ENCODE data around the gene CAMK4.
"Not testable (repeated sequence)": the region's sequence is repeated elsewhere in the genome, so short reads cannot be mapped to it uniquely, and the experiment has no call there.

Gene CAMK4

DNA sequence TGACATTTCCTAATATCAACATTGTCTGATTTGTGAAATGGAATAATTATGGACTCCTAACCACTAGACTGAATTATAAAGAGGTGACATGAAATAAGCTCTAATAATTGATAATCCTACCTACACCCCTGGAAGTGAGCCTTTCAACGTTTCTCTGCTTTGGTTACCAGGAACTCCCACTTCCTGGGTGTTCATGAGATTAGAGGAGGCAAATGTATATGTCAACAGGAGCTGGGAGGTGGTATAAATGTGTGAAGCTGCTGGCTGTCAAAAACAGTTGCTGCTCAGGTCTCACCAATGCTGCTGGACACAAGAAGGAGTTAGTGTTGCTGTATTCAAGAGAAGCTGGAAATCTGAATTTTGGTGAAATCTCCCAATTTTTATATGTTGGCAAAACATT lies 96.8 kb downstream of the CAMK4 start:
- no peak for DNase-seq

DNA sequence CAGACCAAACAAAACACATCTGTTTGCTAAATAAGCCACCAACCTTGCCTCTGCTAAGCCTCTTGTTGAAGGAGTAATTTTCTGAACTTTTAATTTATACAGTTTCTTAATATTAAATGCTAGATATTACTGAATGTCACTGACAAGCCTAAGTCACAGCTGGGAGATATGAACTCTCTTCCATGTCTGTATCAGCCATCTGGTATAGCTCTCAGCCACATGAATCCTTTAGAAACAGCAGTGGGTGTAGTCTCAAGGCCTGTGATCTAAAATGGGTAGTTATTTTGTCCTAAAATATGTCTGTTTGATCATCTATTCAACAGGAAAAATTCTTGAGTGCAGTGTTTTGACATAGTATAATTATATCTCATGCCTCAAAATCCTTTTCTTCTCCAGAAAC lies 97.2 kb downstream of the CAMK4 start:
- DNase-seq: no peak

DNA sequence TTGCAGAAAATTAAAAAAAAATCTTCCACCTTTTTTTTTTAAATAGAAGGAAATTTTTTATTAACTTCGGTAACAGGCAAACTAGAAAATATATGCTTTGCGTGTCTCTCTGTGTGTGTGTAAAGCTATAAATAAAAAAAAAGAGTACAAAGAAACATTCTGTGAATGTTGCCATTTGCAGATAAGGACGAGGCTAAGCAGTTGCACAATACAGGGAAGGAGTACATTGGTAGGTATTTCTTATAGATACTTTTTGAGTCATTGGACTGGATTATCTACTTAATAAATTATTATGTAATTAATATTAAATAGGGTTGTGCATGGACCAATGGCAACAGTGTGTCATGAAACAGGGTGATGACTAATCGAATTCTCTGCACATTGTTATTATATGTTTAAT lies 102.4 kb downstream of the CAMK4 start:
- DNase-seq: no peak

DNA sequence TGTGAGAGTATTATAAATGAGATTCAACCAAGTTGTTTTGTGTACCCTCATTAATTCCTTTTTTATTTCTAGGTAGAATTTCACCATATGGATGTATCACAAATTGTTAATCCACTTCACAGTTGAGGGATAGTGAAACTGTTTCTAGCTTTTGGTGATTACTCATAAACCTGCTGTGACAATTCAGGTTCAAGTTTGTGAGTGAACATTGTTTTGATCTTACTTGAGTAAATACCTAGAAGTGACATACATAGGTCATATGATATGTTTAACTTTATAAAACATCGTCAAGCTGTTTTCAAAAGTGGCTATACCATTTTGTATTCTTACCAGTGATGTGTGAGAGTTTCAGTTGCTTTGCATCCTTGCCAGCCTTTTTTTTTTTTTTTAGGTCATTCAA lies 112.9 kb downstream of the CAMK4 start:
- DNase-seq: no peak

DNA sequence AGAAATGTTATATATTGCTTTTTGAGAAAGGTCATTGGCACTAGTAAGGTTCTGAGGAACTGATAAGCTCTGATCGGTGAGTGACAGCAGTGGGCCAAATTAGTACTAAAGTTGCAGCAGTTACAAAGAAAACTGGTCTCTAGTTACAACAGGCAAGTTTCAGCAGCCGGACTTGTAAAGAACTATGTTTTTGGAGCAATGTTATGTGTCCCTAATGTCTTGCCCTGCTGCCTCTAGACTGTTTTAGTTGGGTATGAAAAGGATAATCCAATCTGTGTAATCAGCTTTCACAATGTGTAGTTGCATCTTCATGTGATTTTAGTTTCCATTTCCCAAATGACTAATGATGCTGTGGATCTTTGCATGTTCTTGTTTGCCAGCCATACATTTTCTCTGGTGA lies 113.5 kb downstream of the CAMK4 start:
- no peak for DNase-seq

DNA sequence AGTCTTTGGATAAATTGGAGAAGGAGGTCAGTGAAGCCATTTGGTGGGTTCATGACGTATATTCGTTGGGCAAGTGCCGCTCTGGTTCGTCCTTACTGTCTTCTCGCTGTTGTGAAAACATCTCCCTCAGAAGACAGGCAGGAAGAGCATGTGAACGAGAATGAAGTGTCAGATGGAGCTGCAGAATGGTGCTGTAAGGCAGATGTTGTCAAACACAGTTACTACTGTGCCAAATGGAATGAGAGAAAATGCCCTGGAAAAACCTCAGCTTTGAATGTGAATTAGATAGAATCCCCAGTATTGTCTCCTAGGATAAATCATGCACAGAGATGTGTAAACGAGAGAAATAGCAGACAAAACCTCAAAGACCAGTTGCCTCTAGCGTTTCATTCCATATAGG lies 121.5 kb downstream of the CAMK4 start:
- DNase-seq: no peak

DNA sequence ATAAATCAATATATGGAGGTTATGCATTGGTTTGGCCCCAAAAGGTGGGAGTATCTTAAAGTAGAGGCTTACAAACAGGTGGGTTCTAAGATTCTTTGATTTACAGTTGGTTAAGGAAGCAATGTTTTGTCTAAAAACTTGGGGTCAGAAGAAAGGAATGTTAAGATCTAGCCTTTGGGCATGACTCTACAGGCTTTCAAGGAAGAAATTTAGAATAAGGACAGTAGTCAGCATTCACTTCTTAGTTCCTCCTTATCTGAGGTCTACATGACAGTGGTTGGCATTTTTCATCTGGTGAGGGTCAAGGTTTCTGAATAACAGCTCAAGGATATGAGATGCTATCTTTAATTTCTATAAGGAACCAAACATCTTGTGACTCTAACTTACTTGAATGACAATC lies 122.8 kb downstream of the CAMK4 start:
- DNase-seq: no peak

DNA sequence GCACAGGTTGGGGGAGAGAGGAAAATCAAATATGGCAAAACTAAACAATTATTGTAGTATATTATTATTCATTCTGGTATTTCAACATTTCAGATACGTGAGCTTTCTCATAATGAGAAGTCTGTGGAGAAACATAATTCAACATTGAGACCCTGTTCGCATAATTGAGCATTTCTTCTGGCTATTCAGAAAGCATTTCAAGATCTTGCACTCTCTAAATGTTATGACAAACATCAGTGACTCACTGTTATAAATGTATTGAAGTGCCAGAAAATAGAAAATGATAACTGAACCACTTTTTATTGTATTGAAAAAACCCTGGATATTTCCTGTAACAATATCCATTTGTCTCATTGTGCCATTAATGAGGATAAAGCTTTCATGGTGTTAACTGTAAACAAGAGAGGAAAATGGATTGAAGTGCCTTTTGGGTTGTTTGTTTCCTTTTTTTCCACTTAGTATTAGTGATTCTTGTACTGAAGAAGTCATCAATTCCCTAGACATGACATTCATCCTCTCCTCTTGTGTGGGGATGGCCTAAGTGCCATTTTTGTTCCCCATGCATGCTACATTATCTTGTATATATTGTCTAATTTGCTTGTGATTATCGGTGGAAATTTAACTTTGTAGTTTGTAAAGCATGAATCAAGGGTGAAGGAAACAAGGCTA lies 124.6 kb downstream of the CAMK4 start:
- no peak for DNase-seq

DNA sequence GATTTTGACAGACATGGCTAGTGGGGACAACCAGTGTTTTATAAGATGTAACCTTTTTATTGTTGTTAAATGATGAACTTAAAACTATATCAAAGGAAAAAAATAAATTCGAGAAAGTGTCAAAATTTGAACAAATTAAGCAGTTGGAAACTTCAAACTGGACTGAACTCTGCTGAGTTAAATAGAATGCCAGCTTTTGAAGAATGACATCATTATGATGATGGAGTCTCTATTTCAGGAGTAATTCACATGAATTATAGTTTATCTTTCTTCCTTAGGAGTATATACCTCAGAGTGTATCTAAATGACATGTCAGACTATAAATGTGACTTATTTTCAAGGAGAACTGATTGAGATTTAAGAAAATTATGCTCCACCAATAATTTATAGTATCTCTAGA lies 125.2 kb downstream of the CAMK4 start:
- no peak for DNase-seq

DNA sequence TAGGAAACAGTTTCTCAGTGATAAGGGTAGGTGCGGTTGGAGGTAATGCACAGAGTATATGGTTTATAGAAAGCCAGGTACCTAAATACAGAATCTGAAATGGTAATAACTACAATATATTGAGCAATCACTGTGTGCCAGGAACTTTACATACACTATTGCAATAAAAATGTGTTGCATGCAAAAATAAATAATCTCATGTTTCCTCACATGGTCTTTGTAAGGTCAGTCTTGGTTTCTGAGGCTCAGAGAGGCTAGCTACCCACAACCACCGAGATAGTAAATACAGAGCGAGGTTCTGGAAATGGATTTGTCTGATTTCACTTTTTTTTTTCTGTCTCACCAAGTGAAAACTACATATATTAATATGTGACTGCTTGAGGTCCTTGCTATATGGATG lies 128.9 kb downstream of the CAMK4 start:
- DNase-seq: no peak

DNA sequence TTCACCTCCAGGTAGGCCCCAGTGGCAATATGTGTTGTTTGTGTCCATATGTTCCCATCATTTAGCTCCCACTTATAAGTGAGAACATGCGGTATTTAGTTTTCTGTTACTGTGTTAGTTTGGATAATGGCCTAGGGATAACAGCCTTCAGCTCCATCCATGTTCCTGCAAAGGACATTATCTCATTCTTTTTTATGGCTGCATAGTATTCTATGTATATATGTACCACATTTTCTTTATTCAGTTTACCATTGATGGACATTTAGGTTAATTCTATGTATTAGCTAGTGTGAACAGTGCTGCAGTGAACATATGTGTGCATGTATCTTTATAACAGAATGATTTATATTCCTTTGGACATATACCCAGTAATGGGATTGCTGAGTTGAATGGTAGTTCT lies 134.5 kb downstream of the CAMK4 start:
- not testable (repeated sequence) for DNase-seq

DNA sequence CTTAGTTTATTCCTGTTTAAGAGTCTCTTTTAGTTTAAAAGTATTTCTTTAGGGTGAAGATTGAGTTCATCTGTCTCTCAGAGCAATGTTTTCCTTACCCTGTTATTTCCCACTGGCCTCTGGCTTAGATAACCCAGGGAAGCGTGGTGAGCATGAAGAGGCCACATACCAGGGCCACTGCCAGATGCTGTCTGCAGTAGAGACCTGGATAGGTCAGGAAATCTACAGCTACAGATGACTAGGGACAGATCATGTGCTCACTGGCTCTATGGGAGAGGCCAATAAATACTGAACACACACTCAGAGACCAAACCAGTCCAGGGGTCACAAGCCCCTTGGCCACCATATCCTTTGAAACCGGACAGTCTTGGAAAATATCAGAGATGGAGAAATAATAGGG lies 136.0 kb downstream of the CAMK4 start:
- DNase-seq: no peak

DNA sequence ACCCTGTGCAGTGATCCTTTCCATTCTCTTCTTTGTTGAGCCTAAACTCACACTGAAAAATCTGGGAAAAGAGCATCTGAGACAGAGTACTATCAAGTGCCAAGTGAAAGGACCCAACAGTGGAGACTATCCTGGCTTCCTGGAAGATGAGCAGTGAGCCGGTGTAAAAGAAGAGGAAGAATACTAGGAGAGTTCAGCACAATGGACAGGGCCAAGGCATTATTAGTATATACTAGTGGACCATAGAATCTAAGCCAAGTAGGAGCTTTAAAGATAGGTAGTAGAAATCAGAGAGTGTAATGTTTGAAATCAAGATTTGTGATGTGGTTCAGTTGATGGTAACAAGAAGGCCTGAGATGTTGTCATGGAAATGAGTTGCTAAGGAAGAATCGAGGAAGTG lies 140.8 kb downstream of the CAMK4 start:
- no peak for DNase-seq

DNA sequence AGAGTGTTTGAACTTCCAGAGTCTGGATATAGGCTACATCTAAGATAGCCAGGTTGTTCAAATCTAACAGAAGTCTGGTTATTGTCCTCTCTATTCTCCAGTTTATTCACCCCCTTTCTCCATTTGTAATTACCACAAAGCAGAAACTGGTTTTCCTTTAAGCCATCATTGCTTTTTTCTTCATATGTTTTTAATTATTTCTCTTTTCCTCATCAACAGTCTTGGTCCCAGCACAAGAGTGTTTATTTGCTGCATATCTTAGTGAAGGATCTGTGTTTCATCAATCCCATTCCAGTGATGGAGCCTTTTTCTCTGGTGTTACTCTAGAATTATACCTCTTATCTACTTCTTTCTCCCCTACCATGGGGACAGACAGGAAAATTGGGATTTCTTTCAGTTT lies 142.2 kb downstream of the CAMK4 start:
- no peak for DNase-seq

DNA sequence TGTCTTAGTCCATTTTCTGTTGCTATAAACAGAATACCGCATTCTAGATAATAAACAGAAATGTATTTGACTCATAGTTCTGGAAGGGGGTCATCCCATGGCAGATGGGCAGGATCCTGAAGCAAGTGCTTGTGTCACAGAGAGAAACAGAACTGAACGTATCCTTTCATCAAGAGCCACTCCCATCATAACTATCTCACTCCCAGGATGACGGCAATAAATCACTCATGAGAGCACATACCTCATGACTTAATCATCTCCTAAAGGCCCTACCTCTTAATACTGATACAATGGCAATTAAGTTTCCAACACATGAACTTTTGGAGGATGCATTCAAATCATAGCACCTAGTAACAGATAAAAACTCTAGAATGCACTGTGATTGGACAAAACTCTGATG lies 142.9 kb downstream of the CAMK4 start:
- no peak for DNase-seq

DNA sequence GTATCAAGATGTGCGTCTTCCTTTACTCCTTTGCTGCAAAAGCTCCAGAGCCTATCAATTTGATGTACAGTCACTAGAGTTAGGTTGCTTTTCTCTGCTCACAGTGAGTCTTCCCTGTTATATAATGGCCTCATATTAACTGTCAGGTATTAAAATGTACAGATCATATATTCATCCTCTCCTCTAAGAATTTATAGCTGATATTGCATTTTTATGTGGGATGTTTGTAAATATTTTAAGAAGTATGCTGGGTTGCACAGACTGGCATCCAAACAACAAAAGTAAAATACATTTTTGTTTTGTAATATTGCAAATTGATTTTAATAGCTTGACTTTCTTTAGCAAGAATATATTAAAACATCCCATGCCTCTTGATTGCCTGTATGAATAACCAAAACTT lies 148.6 kb downstream of the CAMK4 start:
- no peak for DNase-seq

DNA sequence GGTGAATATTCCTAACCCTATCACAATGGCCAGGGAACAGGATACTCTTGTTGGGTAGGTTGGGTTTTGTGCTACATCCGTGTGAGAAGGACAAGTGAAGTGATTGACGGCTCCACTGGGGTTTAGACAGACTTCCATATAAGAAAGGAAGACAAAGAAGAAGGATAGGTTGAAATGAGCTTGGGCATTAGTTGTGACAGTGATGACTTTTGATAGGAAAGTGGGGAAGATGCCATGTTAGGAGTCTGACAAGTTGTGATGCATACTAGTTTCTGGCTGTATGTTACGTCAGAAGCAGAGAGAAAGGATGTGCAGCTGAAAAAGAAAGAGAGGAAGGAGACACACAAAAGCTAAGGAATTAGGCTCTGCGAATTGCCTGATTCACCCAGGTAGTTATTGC lies 150.2 kb downstream of the CAMK4 start:
- DNase-seq: no peak

DNA sequence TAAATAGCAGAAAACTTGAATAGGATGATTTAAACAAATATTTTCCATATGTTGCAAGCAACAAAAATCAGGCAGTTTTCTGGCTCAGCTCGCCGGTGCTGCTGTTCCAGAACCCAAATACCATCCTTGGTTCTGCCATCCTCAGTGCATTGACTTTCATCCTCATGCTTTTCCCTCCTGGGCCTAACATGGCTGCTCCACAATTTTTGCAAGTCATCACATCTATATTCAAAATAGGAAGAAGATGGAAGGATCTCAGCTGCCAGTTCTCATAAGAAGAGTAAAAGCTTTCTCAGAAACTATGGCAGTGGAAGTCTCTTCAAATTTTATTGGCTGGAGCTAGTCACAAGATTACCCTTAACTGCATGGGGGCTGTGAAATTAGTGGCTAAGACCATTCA lies 151.5 kb downstream of the CAMK4 start:
- DNase-seq: no peak

DNA sequence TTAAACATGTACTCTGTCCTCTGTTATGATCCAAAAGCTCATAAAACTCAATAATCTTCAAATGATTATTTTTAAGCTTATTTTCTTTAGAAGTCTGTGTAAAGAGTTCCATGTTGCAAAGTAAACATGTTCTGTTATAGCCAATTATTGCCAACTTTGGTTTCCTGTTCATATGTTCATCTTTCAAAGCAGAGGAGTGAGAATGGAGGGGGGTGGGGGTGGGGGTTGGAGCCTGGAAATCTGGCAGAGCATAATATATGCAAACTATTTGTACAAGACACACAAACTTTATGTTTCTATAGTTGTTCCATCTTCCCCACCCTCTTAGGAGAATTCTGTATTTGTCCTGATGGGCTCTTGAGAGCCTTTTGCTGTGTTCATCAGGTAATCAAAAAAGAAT lies 153.1 kb downstream of the CAMK4 start:
- DNase-seq: no peak

DNA sequence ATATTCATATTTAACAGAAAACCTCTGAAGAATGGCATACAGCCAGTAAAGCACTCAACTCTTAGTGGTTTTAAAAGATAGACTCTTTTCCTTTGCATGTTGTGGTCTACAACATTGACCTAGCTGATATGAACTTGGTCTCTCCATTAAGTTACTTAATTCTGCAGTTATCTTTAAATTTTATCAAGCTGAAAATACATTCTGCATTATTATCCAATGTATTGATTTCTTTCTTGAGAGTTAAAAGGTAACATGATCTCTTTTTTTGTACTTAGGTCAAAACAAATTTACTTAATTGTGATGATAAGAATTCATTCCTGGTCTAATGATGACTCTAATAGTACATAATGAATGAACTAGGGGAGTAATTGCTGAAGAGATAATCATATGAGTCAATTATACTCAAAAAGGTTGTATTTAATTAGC lies 155.2 kb downstream of the CAMK4 start:
- DNase-seq: no peak

DNA sequence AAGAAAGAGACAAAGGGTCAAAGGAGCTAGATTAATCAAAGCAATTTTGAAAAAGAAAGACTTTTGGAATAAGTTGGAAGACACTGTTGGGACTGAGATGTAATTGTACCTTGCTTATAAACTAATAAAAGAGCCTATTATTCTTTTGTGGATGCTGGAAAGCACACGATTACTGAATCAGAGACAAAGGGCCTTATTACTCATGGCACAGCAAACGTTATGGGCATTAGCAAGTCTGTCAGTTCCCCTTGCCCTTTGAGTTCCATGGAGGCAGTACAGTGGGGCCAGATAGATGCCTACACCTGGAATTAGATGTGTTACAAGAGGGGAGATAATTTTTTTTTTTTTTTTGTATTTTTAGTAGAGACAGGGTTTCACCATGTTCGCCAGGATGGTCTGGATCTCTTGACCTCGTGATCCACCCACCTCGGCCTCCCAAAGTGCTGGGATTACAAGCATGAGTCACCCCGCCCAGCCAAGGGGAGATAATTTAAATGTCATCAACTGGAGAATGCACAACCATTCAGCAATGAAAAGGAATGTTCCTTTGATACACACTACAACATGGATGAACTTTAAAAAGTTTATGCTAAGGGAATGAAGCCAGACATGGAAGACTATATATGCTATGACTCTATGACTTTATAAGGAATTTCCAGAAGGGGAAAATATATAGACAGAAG lies 159.2 kb downstream of the CAMK4 start:
- no peak for DNase-seq

DNA sequence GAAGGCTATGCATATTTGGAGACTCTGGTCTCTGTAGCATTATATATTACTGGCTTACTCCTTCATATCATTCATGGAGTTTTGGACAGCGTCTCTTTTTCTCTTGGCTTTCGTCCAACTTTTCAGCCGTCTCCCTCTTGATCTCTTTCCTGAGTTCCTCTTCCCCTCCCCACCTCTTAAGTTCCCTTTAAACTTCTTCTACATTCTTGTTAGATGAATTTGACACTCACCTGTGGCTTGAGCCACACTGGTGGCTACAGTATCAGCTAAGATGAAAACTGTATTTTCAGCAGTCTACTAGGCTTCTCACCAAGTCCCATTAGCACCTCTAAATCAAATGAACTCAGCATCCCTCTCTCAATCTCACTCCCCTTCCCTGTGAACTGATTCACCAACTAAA lies 160.0 kb downstream of the CAMK4 start:
- no peak for DNase-seq

DNA sequence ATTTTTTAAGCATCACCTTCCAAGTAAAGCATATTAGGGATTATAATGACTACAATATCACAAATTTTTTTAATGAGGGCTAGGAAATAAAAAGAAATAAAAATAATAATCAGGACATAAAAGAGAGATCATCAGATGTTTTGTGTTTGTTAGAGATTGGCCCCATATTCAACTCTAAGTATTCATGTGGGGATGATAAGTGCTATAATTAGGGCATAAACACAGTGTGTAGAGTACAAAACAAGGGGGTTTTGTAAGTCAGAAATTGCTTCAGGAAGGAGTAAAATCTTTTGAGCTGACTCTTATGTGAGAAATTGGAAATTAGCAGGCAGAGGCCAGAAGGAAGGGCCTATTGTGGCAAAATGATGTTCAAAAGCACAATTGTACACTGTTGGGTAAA lies 160.9 kb downstream of the CAMK4 start:
- DNase-seq: no peak

DNA sequence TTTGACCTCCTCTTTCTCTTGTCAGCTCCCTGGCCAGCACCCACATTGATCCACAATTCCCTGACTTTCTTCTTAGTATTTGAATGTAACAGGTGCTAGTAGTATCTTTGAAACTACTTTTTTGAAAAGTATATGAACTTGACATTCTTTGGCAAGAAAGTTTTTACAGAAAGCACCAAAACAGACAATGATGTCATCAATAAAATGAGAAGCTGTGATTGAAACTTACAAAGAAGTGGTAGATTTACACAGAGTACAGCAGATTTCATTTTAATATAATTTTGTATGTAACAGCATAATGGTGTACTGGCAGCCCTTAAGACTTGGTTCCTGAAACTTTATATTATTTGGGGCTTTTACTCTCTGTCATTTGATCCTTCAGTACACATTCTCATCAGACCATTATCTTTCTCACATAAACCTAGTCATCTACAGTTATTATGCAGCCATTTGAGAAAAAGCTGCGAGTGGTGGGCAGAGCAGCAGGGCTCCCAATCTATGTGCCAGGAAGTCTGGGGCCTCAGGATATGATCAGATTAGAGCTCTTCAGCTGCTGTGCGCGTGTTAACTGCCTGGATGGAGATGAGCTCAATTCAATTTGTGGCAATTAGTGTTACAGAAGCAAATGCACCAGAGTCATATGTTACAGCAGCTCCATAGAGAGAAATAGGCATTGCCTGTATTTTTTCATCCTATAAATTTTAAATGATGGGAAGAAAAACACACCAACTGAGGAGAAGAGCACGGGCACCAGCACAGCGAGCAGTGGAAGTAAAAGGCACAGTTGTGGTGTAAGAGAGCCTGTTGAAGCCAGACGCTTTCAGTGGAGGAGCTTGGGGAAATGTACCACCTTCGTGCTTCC lies 162.0 kb downstream of the CAMK4 start:
- no peak for DNase-seq
